Osteoblast (primary cell): ENCODE data around the gene HPSE2. TPM values are rescaled to one million over a fixed set of nuclear protein-coding genes. Genes with fewer than 3 reads are reported as not detected.
A peak's percentile ranks its signal among the peaks of the same experiment; 100 is the strongest.

Experiments used
- DNase-seq: peaks from one replicate; pipeline ENCODE4 v3.0.0; 2011; ENCODE audit warnings: low spot score, mixed read lengths; ENCODE audit not compliant: insufficient read length; ENCODE audit errors: missing footprints
- H2AFZ ChIP-seq: 2 replicates; pipeline ENCODE4 v1.6.0; 2011; ENCODE audit warnings: mild to moderate bottlenecking, low read length
- H3K27ac ChIP-seq: 2 replicates; pipeline ENCODE4 v1.5.1; 2011; ENCODE audit warnings: mild to moderate bottlenecking, low read depth, low read length, moderate library complexity
- H3K27me3 ChIP-seq: 2 replicates; pipeline ENCODE4 v1.6.0; 2012; ENCODE audit warnings: mild to moderate bottlenecking, control low read depth, inconsistent platforms, low read length, moderate library complexity; ENCODE audit not compliant: insufficient read depth
- H3K36me3 ChIP-seq: 2 replicates; pipeline ENCODE4 v1.5.1; 2011; ENCODE audit warnings: mild to moderate bottlenecking, low read length, control low read depth, moderate library complexity; ENCODE audit not compliant: insufficient read depth
- H3K4me1 ChIP-seq: 2 replicates; pipeline ENCODE4 v1.5.1; 2011; ENCODE audit warnings: mild to moderate bottlenecking, low read length, control low read depth, moderate library complexity; ENCODE audit not compliant: insufficient read depth
- H3K4me2 ChIP-seq: 2 replicates; pipeline ENCODE4 v1.6.0; 2011; ENCODE audit warnings: mild to moderate bottlenecking, low read length; ENCODE audit not compliant: insufficient read depth
- H3K4me3 ChIP-seq: fragments of 200-600 bp; sonication (generic); 3 replicates; pipeline ENCODE4 v1.5.1; 2012; ENCODE audit warnings: mild to moderate bottlenecking, low read length, inconsistent platforms; ENCODE audit not compliant: insufficient read depth
- H3K79me2 ChIP-seq: 2 replicates; pipeline ENCODE4 v1.6.0; 2012; ENCODE audit warnings: mild to moderate bottlenecking, low read length, control low read depth, inconsistent platforms; ENCODE audit not compliant: insufficient read depth
- H3K9me3 ChIP-seq: 2 replicates; pipeline ENCODE4 v1.5.1; 2011; ENCODE audit warnings: low read depth, low read length, control low read depth
- H4K20me1 ChIP-seq: 2 replicates; pipeline ENCODE4 v1.6.0; 2012; ENCODE audit warnings: mild to moderate bottlenecking, low read length, control low read depth; ENCODE audit not compliant: insufficient read depth
- total RNA-seq: library from RNA; depleted of rRNA; stranded (reverse); fragments of >200 nt; gene quantifications from 2 replicates; pipeline ENCODE4 v1.2.3, GENCODE V29; 2012
- TF ChIP-seq, protein P1 (sequence below): IDR thresholded peaks from 2 replicates; pipeline ENCODE4 v1.5.1; 2011; ENCODE audit warnings: mild to moderate bottlenecking, low read depth, low read length, moderate library complexity; ENCODE audit errors: extremely low read depth

The HPSE2 gene
- total RNA-seq, 1 donor = not detected

DNA sequence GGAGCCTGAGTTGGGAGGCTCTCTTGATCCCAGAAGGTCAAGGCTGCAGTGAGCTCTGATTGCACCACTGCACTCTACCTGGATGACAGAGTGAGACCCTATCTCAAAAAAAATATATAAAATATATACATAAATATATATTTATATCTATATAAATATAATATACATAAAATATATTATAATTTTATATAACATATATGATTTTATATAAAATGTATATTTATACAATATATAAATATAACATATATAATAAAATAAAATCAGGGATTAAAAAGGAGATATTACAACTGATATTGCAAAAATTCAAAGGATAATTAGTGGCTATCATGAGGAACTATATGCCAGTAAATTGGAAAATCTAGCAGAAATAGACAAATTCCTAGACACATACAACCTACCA is 435.4 kb downstream of the HPSE2 start:
- DNase-seq = no peak
- Histone ChIP-seq H3K4me1 (no peaks in the 10 kb centered on the region), H3K79me2 (no peaks in the 10 kb centered on the region), H3K4me2 (no peak overlapping the region), H3K36me3 (no peaks in the 10 kb centered on the region), H3K27ac (no peak overlapping the region), H3K27me3 (no peaks in the 10 kb centered on the region), H4K20me1 (no peaks in the 10 kb centered on the region), H3K9me3 (peaks cover 4% of the 10 kb centered on the region), H2AFZ (no peak overlapping the region), H3K4me3 (no peak overlapping the region)
- TF ChIP-seq, protein P1, sequence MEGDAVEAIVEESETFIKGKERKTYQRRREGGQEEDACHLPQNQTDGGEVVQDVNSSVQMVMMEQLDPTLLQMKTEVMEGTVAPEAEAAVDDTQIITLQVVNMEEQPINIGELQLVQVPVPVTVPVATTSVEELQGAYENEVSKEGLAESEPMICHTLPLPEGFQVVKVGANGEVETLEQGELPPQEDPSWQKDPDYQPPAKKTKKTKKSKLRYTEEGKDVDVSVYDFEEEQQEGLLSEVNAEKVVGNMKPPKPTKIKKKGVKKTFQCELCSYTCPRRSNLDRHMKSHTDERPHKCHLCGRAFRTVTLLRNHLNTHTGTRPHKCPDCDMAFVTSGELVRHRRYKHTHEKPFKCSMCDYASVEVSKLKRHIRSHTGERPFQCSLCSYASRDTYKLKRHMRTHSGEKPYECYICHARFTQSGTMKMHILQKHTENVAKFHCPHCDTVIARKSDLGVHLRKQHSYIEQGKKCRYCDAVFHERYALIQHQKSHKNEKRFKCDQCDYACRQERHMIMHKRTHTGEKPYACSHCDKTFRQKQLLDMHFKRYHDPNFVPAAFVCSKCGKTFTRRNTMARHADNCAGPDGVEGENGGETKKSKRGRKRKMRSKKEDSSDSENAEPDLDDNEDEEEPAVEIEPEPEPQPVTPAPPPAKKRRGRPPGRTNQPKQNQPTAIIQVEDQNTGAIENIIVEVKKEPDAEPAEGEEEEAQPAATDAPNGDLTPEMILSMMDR = no peak

DNA sequence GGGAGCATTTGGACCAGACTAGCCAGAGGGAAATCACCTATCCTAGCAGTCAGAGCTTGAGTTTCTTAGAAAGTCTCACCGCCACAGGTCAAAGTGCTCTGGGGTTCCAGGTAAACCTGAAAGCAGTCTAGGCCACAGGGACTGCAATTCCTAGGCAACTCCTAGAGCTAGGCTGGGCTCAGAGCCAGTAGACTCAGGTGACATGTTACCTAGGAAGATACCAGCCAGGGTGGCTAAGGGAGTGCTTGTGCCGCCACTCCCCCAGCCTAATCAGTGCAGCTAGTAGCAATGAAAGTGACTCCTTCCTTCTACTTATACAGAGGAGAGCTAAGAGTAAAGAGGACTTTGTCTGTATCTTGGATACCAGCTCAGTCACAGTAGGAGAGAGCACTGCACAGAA is 440.2 kb downstream of the HPSE2 start:
- DNase-seq = no peak

DNA sequence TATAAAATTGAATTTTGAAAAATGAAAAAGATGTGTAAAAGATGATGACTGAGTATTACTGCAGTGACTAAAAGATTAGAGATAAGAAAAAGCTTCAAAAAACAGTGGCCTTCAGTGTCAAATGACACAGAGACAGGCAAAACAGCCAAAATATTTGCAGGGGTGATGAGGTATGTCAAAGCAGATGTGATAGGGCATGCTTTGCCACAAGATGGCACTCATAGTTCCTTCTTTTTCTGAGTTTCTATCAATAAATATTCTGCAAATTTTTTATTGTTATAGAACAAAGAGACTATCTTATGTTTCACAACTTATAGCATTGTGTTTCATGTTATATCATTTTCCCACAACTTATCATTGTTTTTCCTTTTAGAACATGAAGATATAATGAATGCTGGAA is 444.8 kb downstream of the HPSE2 start:
- no peaks in the 10 kb centered on the region for H3K27me3 ChIP-seq
- no peak overlapping the region for H3K4me2 ChIP-seq
- H3K27ac ChIP-seq = no peak overlapping the region
- TF ChIP-seq, protein P1 = no peak
- no peak overlapping the region for H3K4me3 ChIP-seq
- no peaks in the 10 kb centered on the region for H4K20me1 ChIP-seq
- H3K9me3 ChIP-seq = peaks cover 3% of the 10 kb centered on the region
- H3K4me1 ChIP-seq = no peaks in the 10 kb centered on the region
- no peaks in the 10 kb centered on the region for H3K36me3 ChIP-seq
- DNase-seq = peak; percentile 8
- no peak overlapping the region for H2AFZ ChIP-seq
- no peaks in the 10 kb centered on the region for H3K79me2 ChIP-seq

More for the DNA sequence above, 440.2 kb downstream of the HPSE2 start:
- H3K4me1 ChIP-seq = no peaks in the 10 kb centered on the region
- no peak overlapping the region for H3K4me3 ChIP-seq
- no peak overlapping the region for H3K27ac ChIP-seq
- TF ChIP-seq, protein P1 = no peak
- no peak overlapping the region for H3K4me2 ChIP-seq
- no peaks in the 10 kb centered on the region for H3K79me2 ChIP-seq
- H4K20me1 ChIP-seq = no peaks in the 10 kb centered on the region
- H3K9me3 ChIP-seq = peaks cover 4% of the 10 kb centered on the region
- no peak overlapping the region for H2AFZ ChIP-seq
- H3K27me3 ChIP-seq = no peaks in the 10 kb centered on the region
- no peaks in the 10 kb centered on the region for H3K36me3 ChIP-seq

DNA sequence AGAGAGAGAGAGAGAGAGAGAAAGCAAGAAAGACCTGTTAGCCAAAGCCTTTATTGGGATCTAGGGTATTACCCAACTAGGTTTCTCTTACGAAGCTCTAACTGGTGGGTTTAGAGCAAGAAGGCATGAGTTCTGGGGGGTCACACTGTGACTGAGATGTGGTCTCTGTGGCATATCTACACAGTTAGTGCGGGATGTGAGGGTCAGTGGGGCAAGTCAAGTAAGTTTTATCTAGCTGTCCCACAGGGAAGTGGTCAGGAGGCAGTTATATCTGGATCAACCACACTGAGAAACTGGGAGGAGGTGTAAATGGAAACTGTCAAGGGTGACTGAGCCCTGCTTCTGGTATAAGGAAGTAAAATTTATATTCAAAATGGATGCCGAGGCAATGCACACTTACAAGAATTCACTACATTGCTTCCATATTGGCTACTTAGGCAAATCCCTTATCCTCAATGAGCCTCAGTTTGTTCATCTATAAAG is 457.3 kb downstream of the HPSE2 start:
- no peaks in the 10 kb centered on the region for H3K79me2 ChIP-seq
- H3K4me2 ChIP-seq = no peak overlapping the region
- no peak for DNase-seq
- no peak overlapping the region for H2AFZ ChIP-seq
- H3K27me3 ChIP-seq = no peaks in the 10 kb centered on the region
- no peaks in the 10 kb centered on the region for H3K9me3 ChIP-seq
- H3K4me1 ChIP-seq = no peaks in the 10 kb centered on the region
- no peaks in the 10 kb centered on the region for H4K20me1 ChIP-seq
- H3K27ac ChIP-seq = no peak overlapping the region
- TF ChIP-seq, protein P1 = no peak
- H3K4me3 ChIP-seq = no peak overlapping the region
- H3K36me3 ChIP-seq = no peaks in the 10 kb centered on the region
